HepG2 (cell line): Measurements from ENCODE around the gene CORO1C. TPM values are rescaled to one million over a fixed set of nuclear protein-coding genes. Genes with fewer than 3 reads are reported as not detected.

Experiments
- ARID5B ChIP-seq: IDR thresholded peaks from 2 replicates; pipeline ENCODE4 v1.4.0; 2020; ENCODE audit warnings: mild to moderate bottlenecking, missing genetic modification reagents
- BCL6 ChIP-seq: IDR thresholded peaks from 2 replicates; pipeline ENCODE4 v1.6.1; 2016; ENCODE audit warnings: missing genetic modification reagents, missing compliant biosample characterization
- GPBP1L1 ChIP-seq: sonication (generic); formaldehyde crosslinking; IDR thresholded peaks from 2 replicates; pipeline ENCODE4 v1.5.0; 2020; ENCODE audit warnings: mild to moderate bottlenecking, missing genetic modification reagents
- HNF4A ChIP-seq: sonication (generic); formaldehyde crosslinking; IDR thresholded peaks from 2 replicates; pipeline ENCODE4 v1.4.0; 2020; ENCODE audit warnings: missing genetic modification reagents
- IRF1 ChIP-seq: sonication (generic); formaldehyde crosslinking; IDR thresholded peaks from 2 replicates; pipeline ENCODE4 v1.4.0; 2020; ENCODE audit warnings: low read depth, mild to moderate bottlenecking, missing genetic modification reagents
- LBX2 ChIP-seq: sonication (generic); formaldehyde crosslinking; IDR thresholded peaks from 2 replicates; pipeline ENCODE4 v1.5.0; 2020; ENCODE audit warnings: missing genetic modification reagents, mild to moderate bottlenecking, borderline replicate concordance
- MLLT10 ChIP-seq: sonication (generic); formaldehyde crosslinking; IDR thresholded peaks from 2 replicates; pipeline ENCODE4 v1.4.0; 2020; ENCODE audit warnings: missing genetic modification reagents
- MXD1 ChIP-seq: sonication (generic); formaldehyde crosslinking; IDR thresholded peaks from 2 replicates; pipeline ENCODE4 v1.4.0; 2020; ENCODE audit warnings: mild to moderate bottlenecking, missing genetic modification reagents
- POLR2G ChIP-seq: fragments of 200-400 bp; formaldehyde crosslinking; IDR thresholded peaks from 2 replicates; pipeline ENCODE4 v1.6.1; 2018; ENCODE audit warnings: mild to moderate bottlenecking, low read depth, low read length, moderate library complexity
- SIN3A ChIP-seq: IDR thresholded peaks from 2 replicates; pipeline ENCODE4 v1.6.1; 2011; ENCODE audit warnings: low read depth, mild to moderate bottlenecking, control low read depth, low read length, borderline replicate concordance
- YY1 ChIP-seq: IDR thresholded peaks from 2 replicates; pipeline ENCODE4 v1.6.1; 2011; ENCODE audit warnings: low read length, low read depth, moderate library complexity, mild to moderate bottlenecking; ENCODE audit not compliant: insufficient read depth, insufficient replicate concordance
- ZNF318 ChIP-seq: sonication (generic); formaldehyde crosslinking; IDR thresholded peaks from 2 replicates; pipeline ENCODE4 v1.4.0; 2020; ENCODE audit warnings: mild to moderate bottlenecking, missing genetic modification reagents
- ZSCAN22 ChIP-seq: sonication (generic); formaldehyde crosslinking; IDR thresholded peaks from 2 replicates; pipeline ENCODE4 v1.4.0; 2020; ENCODE audit warnings: mild to moderate bottlenecking, missing genetic modification reagents
- polyA plus RNA-seq, 8 experiments: library from polyadenylated mRNA; depleted of rRNA in 3 of 8; stranded (reverse) in 7 of 8; unstranded in 1 of 8; fragments of >200 nt; fragmentation: Illumina TruSeq in 4 of 8; extraction: Trizol in 4 of 8; gene quantifications; 2 replicates each; pipeline versions ENCODE4 v1.2.1 to v1.2.3, GENCODE V29; 2011 to 2016; ENCODE audit warnings: low read depth in 4 of 8, missing spikeins in 1 of 8, mixed read lengths in 1 of 8; ENCODE audit not compliant: insufficient read depth in 1 of 8
- total RNA-seq, 5 experiments: library from RNA; depleted of rRNA; stranded (reverse); fragments of >200 nt; fragmentation: Illumina TruSeq; extraction: Trizol; gene quantifications; 2 replicates each; pipeline ENCODE4 v1.2.3, GENCODE V29; 2016; ENCODE audit warnings: low read depth in 1 of 5

Gene CORO1C
- total and polyA plus RNA-seq, 2 of the 13 experiments (the other 11 are each of a cell fraction or from before 2014, with no cell fraction given): 73.7 to 131 TPM

- TF ChIP-seq ARID5B (CRISPR knock-in tag) (0 out of 2 replicates have a peak, but pooled peaks have one; percentile 7), HNF4A (peak; percentile 18; the same call in 1 of the 2 replicates), IRF1 (CRISPR knock-in tag) (no peak), BCL6 (CRISPR knock-in tag) (no peak), SIN3A (peak; percentile 47; the same call in 1 of the 2 replicates), ZSCAN22 (CRISPR knock-in tag) (peak; percentile 89), MXD1 (no peak), POLR2G (peak; percentile 68), MLLT10 (CRISPR knock-in tag) (no peak), GPBP1L1 (CRISPR knock-in tag) (no peak), ZNF318 (CRISPR knock-in tag) (no peak), LBX2 (CRISPR knock-in tag) (no peak), YY1 (peak; percentile 22)
These were observed 646 bp upstream of the CORO1C start (continued) for GRCh38 chr12:108731866-108732461.
